Naive thymus-derived CD8-positive, alpha-beta T cell (primary cell): ENCODE data around the gene TM9SF3. TPM values are rescaled to one million over a fixed set of nuclear protein-coding genes. Genes with fewer than 3 reads are reported as not detected.

Experiments used
- ATAC-seq, 2 donors: fragments of 150-1000 bp; cut with Tn5 transposase in 1 of 2; sonication (Bioruptor Pico), chemical (Tn5 transposase) in 1 of 2; 1 replicate in 1 of 2; 2 replicates in 1 of 2; pipeline ENCODE4 v1.10.0; 2021; ENCODE audit warnings: mild to moderate bottlenecking in 2 of 2, moderate library complexity in 2 of 2
- POLR2A ChIA-PET: fragments of 350-600 bp; sonication (Branson Sonifier 250); formaldehyde crosslinking; loops from one replicate; lab custom pipeline; 2021; ENCODE audit warnings: antibody characterized with exemption; lab: Charles Lee
- DNase-seq, 10 donors: peaks; one replicate each; pipeline versions ENCODE4 v3.0.0 to v3.0.0-alpha.2; 2020 to 2022
- H3K27ac Mint-ChIP-seq, 10 donors: one replicate each; pipeline ENCODE4 v1.8.0; 2020 to 2022; ENCODE audit warnings: mild to moderate bottlenecking in 10 of 10, mixed read lengths in 10 of 10, moderate library complexity in 4 of 10, inconsistent platforms in 1 of 10
- H3K27me3 Mint-ChIP-seq, 5 donors: one replicate each; pipeline ENCODE4 v1.8.0; 2021 to 2022; ENCODE audit warnings: mixed read lengths in 5 of 5
- H3K36me3 Mint-ChIP-seq, 3 donors: one replicate each; pipeline ENCODE4 v1.8.0; 2020 to 2022; ENCODE audit warnings: mixed read lengths in 3 of 3, mild to moderate bottlenecking in 2 of 3, inconsistent platforms in 1 of 3
- H3K4me1 Mint-ChIP-seq, 4 donors: one replicate each; pipeline ENCODE4 v1.8.0; 2021 to 2022; ENCODE audit warnings: mixed read lengths in 4 of 4
- H3K4me3 Mint-ChIP-seq, 10 donors: one replicate each; pipeline ENCODE4 v1.8.0; 2020 to 2022; ENCODE audit warnings: mild to moderate bottlenecking in 10 of 10, mixed read lengths in 10 of 10, moderate library complexity in 6 of 10, inconsistent platforms in 1 of 10
- H3K9me3 Mint-ChIP-seq, 9 donors: one replicate each; pipeline ENCODE4 v1.8.0; 2020 to 2022; ENCODE audit warnings: mixed read lengths in 9 of 9, mild to moderate bottlenecking in 3 of 9, inconsistent platforms in 1 of 9, moderate library complexity in 1 of 9
- polyA plus RNA-seq, 3 donors: library from polyadenylated mRNA; unstranded; fragments of 300-500 nt; fragmentation: Illumina TruSeq; gene quantifications; one replicate each; pipeline ENCODE4 v1.2.3, GENCODE V29; 2021
- total RNA-seq, 8 experiments: library from RNA in 2 of 8; stranded (reverse) in 2 of 8; gene quantifications; one replicate each; pipeline ENCODE4 v1.2.3 and lab custom pipeline; 2021 to 2026

Gene TM9SF3
- total and polyA plus RNA-seq, 5 experiments from 2014 or later = 61.8 to 81.3 (median 71.2) TPM

DNA sequence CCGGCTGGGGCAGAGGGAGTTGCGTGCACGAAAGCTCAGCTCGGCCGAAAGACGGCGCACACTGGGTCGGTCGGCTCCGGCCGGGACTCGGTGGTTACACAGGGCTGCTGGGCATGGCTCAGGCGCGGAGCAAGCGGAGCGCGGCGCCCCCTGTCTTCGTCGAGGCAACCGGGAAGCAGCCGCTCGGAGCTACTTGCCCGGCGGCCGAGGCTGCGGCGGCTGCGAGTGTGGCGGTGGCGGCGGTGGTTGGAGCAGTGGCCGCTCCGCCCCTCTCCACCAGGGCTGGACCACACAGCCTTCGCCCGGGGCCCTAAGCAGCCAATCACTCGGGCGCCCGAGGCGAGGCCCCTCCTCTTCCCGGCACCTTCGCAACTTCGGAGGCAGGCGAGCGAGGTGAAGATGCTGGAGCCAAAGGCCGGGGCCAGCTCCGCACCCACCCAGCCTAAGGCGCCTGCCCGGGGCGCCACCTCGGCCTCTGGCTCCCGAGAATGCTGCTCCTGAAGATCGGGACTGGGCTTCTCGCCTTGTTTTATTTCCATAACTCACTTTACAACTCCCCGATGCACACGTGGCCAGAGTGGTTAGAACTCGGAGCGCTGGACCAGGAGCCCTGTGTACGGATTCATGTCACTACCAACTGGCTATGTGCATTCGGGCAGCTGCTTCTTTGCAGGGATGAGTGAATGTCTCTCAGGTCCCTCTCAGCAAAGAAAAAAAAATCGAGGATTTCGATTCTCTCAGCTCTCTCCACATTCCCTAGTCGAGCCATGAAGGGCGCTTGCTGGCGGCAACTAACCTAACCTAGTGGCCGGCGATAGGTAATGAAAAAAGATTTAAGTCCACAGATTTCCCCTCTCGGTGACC lies 72.9 kb downstream of the TM9SF3 start, which contains the start of gene TLL2:
Gene TLL2, minus strand, starts transcription at position 229 of the 864 bp plus-strand sequence. CDS start 241 bp downstream, outside the sequence.
- POLR2A ChIA-PET = interaction anchor here (0.6 to 0.7 kb wide), 2 partner anchors 21 to 608 kb away, joined by 3 to 6 read pairs; no protein-coding TSS in a partner anchor
- peak; percentile 65 to 70 for ATAC-seq
- Mint-ChIP-seq H3K36me3 (no peaks in the 10 kb centered on the region), H3K9me3 (no peaks in the 10 kb centered on the region), H3K4me3 (peak within 1 kb of the TSS; percentile 71 to 89 (median 80)), H3K27ac (peak within 1 kb of the TSS in 1 of 10 donors; percentile 10), H3K4me1 (peaks cover 16 to 24% (median 19%) of the 10 kb centered on the region in 4 donors), H3K27me3 (peaks cover 19 to 39% (median 27%) of the 10 kb centered on the region in 5 donors)
- DNase-seq = peak in 9 of 10 donors; percentile 7 to 50 (median 34)

DNA sequence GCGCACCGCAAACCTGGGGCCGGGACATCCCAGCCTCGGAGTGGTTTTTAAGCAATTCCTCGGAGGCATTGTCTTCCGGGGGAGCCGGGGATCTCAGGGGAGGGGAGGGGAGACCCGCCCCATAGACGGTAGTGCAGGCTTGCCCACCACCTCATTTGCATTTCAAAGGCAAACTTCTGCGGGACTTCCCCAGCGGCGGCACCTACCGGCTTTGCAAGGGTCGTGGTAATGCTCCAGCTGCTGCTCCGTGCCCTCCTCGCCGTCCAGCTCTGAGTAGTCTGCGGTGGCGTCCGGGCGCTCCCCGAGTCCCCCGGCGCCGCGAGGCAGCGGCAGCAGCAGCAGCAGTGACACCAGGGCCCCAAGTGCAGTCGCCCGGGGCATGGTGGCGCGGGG lies 73.5 kb downstream of the TM9SF3 start:
- DNase-seq (peak in 7 of 10 donors; percentile 5 to 32 (median 23)), ATAC-seq (peak; percentile 59 to 60)
- H3K9me3 Mint-ChIP-seq = no peaks in the 10 kb centered on the region
- POLR2A ChIA-PET = interaction anchor here (0.6 kb wide), 1 partner anchor 607 kb away, joined by 6 read pairs; no protein-coding TSS in a partner anchor
- H3K4me3 Mint-ChIP-seq = peak overlapping the region; percentile 50 to 86 (median 72)
- H3K4me1 Mint-ChIP-seq = peaks cover 15 to 24% (median 19%) of the 10 kb centered on the region in 4 donors
- peaks cover 19 to 39% (median 27%) of the 10 kb centered on the region in 5 donors for H3K27me3 Mint-ChIP-seq
- no peaks in the 10 kb centered on the region for H3K36me3 Mint-ChIP-seq
- H3K27ac Mint-ChIP-seq = no peak overlapping the region

DNA sequence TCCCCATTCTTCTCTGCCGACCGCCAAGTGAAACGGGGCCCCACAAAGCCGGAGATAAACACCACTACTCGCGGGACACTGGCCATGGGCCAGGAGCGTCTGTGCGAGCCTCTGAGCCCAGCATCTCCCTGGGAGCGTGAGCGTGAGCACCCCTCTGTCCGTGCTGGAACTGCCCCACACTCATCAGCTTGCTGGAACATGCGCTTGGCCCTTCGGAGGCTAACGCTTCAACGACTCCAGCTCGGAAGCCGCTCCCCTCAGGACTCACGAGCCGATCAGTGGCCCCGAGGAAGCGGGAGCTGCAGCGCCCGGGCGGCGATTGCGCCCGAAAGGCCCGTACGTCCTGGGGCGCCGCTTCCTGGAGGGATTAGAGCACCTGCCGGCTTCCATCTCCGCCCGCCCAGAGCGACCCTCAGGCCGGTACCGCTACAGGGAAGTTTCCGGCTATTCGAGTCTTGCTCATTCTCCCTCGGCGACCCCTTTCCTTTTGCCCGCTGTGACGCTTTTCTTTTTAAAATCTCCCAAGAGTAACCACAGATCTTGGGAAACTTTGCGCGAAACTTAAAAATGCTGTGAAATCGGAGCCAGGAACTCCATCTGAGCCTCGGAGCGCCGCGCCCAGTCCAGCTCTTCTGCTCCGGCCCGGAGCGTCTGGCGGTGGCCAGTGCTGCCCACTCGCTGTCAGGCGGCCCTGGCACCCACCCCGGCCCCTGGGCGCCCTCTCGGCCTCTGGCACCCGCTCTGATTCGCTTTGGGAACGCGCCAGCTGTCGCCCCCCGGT lies 74.1 kb downstream of the TM9SF3 start:
- Mint-ChIP-seq H3K4me1 (peaks cover 15 to 24% (median 19%) of the 10 kb centered on the region in 4 donors), H3K4me3 (peak overlapping the region; percentile 71 to 86 (median 78)), H3K27me3 (peaks cover 19 to 39% (median 27%) of the 10 kb centered on the region in 5 donors), H3K9me3 (no peaks in the 10 kb centered on the region), H3K36me3 (no peaks in the 10 kb centered on the region), H3K27ac (no peak overlapping the region)
- peak in 1 of 2 donors; percentile 19 for ATAC-seq
- DNase-seq = peak in 1 of 10 donors; percentile 8
- POLR2A ChIA-PET = interaction anchor here (0.5 kb wide), 1 partner anchor 80 kb away, joined by 3 read pairs; no protein-coding TSS in a partner anchor

- Mint-ChIP-seq H3K36me3 (no peaks in the 10 kb centered on the region), H3K4me1 (peaks cover 13 to 24% (median 18%) of the 10 kb centered on the region in 4 donors), H3K9me3 (no peaks in the 10 kb centered on the region), H3K4me3 (peak overlapping the region in 5 of 10 donors; percentile 8 to 84 (median 79)), H3K27me3 (peaks cover 19 to 39% (median 27%) of the 10 kb centered on the region in 5 donors), H3K27ac (peak overlapping the region in 1 of 10 donors; percentile 69)
- DNase-seq = peak in 1 of 10 donors; percentile 10
- POLR2A ChIA-PET = no interaction called here
- peak in 1 of 2 donors; percentile 22 for ATAC-seq
These were observed 75.5 kb downstream of the TM9SF3 start for GRCh38 chr10:96511044-96511945.

GRCh38 chr10:96509017-96509641 lies 77.7 kb downstream of the TM9SF3 start:
- Mint-ChIP-seq H3K4me1 (peaks cover 5 to 18% (median 12%) of the 10 kb centered on the region in 4 donors), H3K27ac (no peak overlapping the region), H3K9me3 (no peaks in the 10 kb centered on the region), H3K4me3 (no peak overlapping the region), H3K27me3 (peaks cover 9 to 27% (median 16%) of the 10 kb centered on the region in 5 donors), H3K36me3 (no peaks in the 10 kb centered on the region)
- DNase-seq (no peak), ATAC-seq (no peak)
- POLR2A ChIA-PET = interaction anchor here (1.0 kb wide), 1 partner anchor 11 kb away, joined by 3 read pairs; no protein-coding TSS in a partner anchor

DNA sequence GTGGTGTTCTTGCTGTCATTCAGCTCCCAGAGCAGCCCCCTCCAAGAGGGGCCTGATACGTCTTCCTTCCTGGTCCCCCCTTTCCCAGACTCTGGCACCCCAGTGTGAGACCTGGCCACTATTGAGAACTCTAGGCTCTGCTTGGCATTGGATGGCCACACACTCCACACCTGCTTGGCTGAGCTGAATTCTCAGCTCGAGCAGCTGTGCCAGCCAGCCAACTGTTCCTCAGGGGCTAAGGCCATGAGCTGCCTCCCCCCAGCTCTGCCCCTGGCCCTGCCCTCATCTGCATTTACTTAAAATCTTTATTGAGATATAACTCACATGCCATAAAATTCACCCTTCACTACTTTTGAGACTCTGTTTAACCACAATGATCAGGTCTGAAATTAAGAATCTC lies 79.8 kb downstream of the TM9SF3 start:
- Mint-ChIP-seq H3K9me3 (no peaks in the 10 kb centered on the region), H3K27ac (no peak overlapping the region), H3K36me3 (no peaks in the 10 kb centered on the region), H3K4me1 (peaks cover 1 to 3% (median 2%) of the 10 kb centered on the region in 4 donors), H3K4me3 (no peak overlapping the region), H3K27me3 (peaks cover 7 to 17% (median 12%) of the 10 kb centered on the region in 5 donors)
- POLR2A ChIA-PET = no interaction called here
- no peak for ATAC-seq
- no peak for DNase-seq

DNA sequence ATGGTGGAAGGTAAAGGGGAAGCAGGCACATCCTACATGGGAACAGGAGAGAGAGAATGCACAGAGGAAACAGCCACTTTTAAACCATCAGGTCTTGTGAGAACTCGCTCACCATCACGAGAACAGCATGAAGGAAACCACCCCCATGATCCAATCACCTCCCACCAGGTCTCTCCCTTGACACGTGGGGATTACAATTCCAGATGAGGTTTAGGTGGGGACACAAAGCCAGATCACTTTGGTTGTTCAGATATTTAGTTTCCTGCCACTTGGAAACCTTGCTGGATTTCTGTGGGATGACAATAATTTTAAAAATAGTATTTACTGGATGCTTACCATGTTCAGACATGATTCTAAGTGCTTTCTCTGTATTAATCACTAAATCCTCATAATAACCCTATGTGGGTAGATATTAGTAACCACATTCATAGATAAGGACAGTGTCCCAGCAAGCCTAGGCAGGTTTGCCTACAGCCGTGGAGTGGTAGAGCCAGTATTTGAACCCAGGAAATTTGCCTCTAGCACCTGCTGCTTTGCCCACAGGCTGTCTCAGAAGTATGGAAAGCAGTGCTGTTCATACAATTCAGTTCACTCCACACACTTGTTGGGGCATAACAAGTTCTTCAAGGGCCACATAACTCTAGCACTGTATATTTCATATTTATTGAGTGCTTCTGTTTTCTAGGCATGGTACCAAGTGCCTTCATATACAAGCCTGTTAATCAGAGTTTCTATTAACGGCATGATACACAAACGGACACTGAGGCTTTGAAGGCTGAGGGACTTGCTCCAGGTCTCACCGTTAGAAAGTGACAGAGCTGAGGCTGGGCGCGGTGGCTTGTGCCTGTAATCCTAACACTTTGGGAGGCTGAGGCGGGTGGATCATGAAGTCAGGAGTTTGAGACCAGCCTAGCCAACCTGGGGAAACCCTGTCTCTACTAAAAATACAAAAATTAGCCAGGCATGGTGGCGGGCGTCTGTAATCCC lies 81.4 kb downstream of the TM9SF3 start:
- DNase-seq (no peak), ATAC-seq (no peak)
- no peak overlapping the region for H3K27ac Mint-ChIP-seq
- H3K4me1 Mint-ChIP-seq = no peaks in the 10 kb centered on the region
- POLR2A ChIA-PET = no interaction called here
- H3K9me3 Mint-ChIP-seq = no peaks in the 10 kb centered on the region
- no peak overlapping the region for H3K4me3 Mint-ChIP-seq
- peaks cover 0 to 18% (median 11%) of the 10 kb centered on the region in 5 donors for H3K27me3 Mint-ChIP-seq
- no peaks in the 10 kb centered on the region for H3K36me3 Mint-ChIP-seq

- Mint-ChIP-seq H3K27me3 (peaks cover 0 to 18% (median 10%) of the 10 kb centered on the region in 5 donors), H3K9me3 (no peaks in the 10 kb centered on the region), H3K36me3 (no peaks in the 10 kb centered on the region), H3K27ac (no peak overlapping the region), H3K4me3 (no peak overlapping the region), H3K4me1 (no peaks in the 10 kb centered on the region)
- no peak for DNase-seq
- no peak for ATAC-seq
- POLR2A ChIA-PET = no interaction called here
These were observed 84.1 kb downstream of the TM9SF3 start for GRCh38 chr10:96502561-96503282.

DNA sequence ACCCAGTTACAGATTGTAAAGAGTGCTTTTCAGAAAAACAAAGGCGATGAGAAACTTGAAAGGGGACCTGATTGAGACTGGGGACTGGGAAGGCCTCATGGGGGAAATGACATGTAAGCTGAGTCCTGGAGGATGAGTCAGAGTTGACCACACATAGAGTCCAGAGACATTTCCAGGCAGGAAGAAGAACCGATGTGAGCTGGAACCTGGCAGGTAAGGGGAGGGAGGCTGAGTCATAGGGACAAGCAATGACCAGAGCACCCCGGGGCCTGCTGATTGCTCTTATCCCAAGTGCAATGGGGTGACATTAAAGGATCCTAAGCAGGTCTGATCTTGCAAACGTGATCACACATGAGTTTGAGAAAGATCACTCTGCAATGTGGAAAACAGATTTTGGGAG lies 84.8 kb downstream of the TM9SF3 start:
- ATAC-seq (no peak), DNase-seq (no peak)
- no peaks in the 10 kb centered on the region for H3K4me1 Mint-ChIP-seq
- H3K9me3 Mint-ChIP-seq = no peaks in the 10 kb centered on the region
- H3K27me3 Mint-ChIP-seq = peaks cover 0 to 18% (median 10%) of the 10 kb centered on the region in 5 donors
- POLR2A ChIA-PET = no interaction called here
- H3K36me3 Mint-ChIP-seq = no peaks in the 10 kb centered on the region
- H3K27ac Mint-ChIP-seq = no peak overlapping the region
- H3K4me3 Mint-ChIP-seq = no peak overlapping the region

GRCh38 chr10:96500519-96500918 lies 86.3 kb downstream of the TM9SF3 start:
- ATAC-seq = no peak
- Mint-ChIP-seq H3K27me3 (peaks cover 1 to 18% (median 11%) of the 10 kb centered on the region in 5 donors), H3K9me3 (no peaks in the 10 kb centered on the region), H3K4me3 (no peak overlapping the region), H3K4me1 (no peaks in the 10 kb centered on the region), H3K27ac (no peak overlapping the region), H3K36me3 (no peaks in the 10 kb centered on the region)
- POLR2A ChIA-PET = no interaction called here
- no peak for DNase-seq
